GM21360 (cell line): ENCODE results near the gene SYNJ2.

Experiments used
- ATAC-seq: cut with Tn5 transposase; IDR thresholded peaks from one replicate; pipeline ENCODE4 v1.9.1; 2021; ENCODE audit warnings: mild to moderate bottlenecking, moderate library complexity; ENCODE audit not compliant: unreplicated experiment

Gene SYNJ2

GRCh38 chr6:157996918-157997702 is 15.4 kb downstream of the SYNJ2 start:
- no peak for ATAC-seq

GRCh38 chr6:157997893-157998608 is 16.4 kb downstream of the SYNJ2 start:
- no peak for ATAC-seq

DNA sequence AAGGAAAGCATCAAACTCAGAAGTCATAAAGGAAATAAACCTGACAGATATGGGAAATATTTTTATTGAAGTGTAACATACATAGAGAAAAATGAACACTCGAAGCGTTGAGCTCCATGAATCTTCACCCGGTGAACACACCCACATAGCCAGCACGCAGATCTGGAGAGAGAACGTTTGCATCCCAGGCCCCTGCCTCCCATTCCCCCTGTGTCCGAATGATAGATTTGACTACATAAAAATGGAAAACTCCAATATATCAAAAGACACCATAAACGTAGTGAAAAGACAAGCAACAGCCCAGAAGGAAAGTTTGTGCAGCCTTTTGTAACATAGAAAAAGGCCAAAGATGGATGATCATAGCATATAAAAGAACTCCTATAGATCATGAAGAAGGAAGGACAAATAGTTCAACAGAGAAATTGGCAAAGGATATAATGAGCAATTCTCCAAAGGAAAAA is 17.1 kb downstream of the SYNJ2 start:
- no peak for ATAC-seq

DNA sequence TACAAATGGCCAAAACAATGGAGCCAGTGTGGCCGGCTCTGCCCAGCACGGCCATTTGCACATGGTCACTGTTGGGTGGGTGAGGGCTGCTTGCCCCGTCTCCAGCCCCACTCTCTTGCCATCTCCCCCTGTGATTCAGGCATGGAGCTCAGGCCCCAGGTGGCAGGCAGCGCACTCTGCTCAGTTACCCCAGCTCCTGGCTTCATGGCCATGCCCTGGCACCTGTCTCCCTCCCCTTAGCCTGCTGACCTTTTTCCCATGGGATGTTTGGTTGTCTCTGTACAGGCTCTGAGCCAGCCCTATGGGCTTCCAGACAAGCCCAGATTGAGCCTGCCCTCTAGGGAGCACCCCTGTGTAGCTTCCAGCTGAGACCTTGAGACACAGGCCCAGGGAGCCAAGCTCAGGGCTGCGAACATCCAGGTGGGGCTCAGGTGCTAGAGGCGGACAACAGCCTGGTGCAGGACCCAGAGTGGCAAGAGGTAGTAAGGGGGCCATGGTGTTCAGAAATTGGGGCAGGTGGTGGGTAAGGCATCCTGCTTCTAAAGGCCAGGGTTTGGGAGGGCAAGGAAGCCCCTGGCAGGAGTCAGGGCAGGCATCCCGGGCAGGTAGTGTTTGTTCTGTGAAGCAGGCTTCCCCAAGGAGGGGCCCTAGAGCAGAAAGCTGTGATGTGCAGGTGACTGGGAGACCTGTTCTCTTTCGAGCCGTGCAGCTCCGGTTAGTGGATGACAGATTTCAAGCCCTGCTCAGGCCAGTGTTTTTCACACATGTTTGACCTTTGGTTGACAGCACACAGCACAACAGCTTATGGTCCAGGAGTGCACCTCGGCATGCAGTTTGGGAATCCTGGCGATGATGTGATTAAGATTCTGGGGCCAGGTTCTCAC is 17.7 kb downstream of the SYNJ2 start:
- ATAC-seq, result no peak

DNA sequence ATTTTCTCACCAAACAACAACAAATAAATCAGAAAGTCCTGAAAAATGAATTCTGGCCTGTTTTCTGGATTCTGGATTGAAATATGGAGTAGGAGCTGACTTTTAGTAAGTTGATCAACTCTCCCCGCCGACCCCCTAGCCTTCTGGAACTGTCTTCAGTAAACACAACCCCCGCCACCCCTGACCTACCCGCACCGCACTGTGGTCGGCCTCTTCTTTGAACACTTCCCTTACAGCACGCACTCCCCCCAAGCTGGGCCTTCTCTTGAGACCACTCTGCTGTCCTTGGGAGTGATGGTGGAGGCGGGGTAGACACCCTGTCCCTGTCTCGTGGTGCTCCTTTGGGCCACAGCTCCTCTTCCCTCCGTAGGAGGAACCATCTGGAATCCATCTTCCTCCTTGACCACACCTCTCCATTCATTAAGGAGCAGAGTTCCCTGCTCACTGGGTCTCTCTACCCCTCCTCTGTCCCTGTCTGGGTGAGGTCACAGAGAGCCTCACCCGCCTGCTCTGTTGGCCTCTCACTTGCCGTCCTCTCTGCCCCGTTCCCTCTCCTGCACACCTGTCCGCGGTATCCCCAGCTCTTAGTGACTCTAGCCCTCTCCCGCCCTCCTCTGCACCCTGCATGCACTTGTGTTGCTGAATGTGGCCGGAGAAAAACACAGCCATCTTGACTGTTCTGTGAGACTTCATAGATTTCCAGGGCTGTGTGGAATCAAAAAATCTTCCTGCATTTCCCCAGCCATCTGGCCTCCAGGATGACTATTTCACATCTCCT is 19.1 kb downstream of the SYNJ2 start:
- no peak for ATAC-seq

DNA sequence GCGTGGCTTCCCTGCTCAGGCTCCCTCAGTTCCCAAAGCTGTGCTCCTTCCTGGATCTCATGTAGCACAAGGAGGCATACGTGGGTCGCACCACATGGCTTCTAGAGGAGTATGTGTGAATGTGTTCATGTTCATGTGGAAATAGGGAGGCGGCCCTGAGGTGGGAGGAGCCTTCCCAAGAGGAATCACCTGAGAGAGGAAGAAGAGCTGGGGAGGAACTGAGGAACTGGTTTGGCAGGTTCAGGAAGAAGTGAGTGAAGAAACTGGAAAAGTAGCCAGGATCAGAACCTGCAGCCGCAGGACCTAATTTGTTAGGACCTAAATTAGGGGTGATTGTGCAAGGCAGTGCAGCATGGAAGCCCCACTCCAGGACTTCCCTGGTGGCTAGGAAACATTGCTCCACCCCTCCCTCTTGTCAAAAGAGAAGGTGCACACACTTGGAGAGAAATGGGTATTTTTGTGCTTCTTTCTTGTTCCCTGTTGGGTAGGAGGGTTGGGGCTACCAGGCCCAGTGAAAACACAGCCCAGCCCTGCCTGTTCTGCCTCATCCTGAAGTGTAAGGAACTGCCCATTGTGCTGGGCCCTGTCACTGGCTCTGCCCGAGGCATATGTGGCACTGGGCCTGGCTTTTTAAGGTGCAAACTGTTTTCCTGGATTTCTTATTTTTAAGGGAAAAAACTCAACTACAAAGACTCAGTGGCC is 20.7 kb downstream of the SYNJ2 start:
- ATAC-seq, result no peak

- ATAC-seq, result no peak
Measured at GRCh38 chr6:158002951-158003853, 21.5 kb downstream of the SYNJ2 start.

DNA sequence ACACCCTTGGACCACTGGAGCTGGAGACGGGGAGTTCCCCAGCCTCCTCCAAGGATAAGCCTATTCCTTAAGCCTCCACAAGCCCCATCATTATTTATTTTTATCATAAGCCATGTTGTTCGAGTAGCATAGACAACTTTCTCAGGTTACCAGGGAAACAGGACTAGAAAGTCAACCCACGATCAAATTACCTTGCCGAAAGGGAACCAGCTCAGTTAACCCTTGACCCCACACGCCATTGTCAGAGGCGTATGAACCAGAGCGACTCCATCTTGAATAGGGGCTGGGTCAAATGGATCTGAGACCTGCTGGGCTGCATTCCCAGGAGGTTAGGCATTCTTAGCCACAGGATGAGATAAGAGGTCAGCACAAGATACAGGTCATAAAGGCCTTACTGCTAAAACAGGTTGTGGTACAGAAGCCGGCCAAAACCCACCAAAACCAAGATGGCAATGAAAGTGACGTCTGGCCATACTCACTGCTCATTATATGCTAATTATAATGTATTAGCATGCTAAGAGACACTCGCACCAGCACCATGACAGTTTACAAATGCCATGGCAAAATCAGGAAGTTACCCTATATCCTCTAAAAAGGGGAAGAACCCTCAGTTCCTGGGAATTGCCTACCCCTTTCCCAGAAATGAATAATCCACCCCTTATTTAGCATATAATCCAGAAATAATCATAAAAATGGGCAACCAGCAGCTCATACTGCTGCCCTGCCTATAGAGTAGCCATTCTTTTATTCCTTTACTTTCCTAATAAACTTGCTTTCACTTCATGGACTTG is 22.4 kb downstream of the SYNJ2 start:
- no peak for ATAC-seq

DNA sequence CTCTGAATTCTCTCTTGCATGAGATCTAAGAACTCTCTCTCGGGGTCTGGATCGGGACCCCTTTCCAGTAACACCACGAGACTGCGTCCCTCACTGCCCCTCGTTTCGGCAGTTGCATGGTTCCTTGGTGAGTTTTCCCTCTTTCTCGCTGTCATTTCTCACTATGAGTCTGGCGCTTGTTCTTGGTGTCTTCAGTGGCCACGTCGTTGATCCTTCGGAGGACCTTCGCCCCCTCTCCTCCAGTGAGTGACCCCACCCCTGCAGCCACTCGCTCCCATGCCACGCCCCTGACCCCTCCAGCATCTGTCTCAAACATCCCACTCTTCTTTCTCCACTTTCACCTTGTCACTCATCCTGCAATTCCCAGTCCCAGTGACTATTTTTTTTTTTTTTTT is 23.0 kb downstream of the SYNJ2 start:
- ATAC-seq, result no peak

GRCh38 chr6:158005626-158006180 is 24.0 kb downstream of the SYNJ2 start:
- no peak for ATAC-seq

- no peak for ATAC-seq
Measured at GRCh38 chr6:158006331-158006730, 24.7 kb downstream of the SYNJ2 start.

GRCh38 chr6:158006821-158007570 is 25.3 kb downstream of the SYNJ2 start:
- no peak for ATAC-seq

DNA sequence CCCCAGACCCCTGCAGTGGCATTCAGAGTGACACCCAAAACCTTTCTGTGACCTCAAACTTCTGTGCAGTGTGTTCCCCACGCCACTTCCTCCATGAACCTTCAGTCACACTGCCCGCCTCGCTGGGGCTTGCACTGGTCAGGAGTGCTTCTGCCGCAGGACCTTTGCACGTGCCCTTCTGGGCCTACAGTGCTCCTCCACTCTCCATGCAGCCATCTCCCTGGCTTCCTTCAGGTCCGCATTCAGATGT is 27.1 kb downstream of the SYNJ2 start:
- no peak for ATAC-seq

DNA sequence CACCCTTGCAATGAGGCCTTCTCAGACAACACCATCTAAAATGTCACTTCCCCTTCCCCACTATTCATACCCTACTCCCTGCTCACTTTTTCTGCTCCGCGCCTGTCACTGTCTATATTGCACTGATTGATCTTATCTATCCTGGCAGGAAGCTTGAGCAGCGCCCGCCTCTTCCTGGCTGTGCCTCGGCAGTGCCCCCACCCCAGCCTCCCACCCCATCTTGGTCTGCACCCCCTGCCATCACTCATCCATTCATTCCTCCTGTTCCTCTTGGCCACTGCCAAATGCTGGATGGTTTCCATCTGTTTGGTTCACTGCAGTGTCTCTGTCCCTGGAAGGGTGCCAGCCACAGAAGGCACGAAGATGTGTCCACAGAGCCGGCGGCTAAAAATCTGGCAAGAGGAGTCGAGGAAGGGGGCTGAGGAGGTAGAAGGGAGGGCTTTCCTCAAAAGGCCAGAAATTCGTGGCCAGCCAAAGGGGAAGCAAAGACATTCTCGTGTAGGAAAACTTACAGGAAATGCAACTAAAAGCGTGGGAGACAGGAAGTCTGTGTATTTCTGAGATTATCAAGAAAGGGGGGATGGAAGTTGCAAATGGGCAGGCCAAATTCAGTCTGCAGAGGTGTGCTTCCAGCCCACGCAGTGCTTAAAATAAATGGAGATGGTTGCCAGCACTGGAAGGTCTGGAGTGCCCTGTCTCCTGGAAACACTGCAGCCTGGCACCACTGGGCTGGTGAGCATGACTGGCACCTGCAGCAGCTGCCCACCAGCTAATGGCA is 27.6 kb downstream of the SYNJ2 start:
- ATAC-seq, result no peak

GRCh38 chr6:158009935-158010585 is 28.4 kb downstream of the SYNJ2 start:
- ATAC-seq, result no peak
